Uterus (tissue), 2 donors: ENCODE data around the gene MTG1.

ENCODE experiments used
- CTCF ChIP-seq, 4 experiments: fragments of 200-600 bp in 2 of 4; fragments of 450-650 bp in 2 of 4; sonication (generic) in 2 of 4; IDR thresholded peaks; one replicate each; pipeline ENCODE4 v1.5.1; 2016 to 2019; ENCODE audit warnings: antibody characterized with exemption in 4 of 4, mild to moderate bottlenecking in 2 of 4, moderate library complexity in 1 of 4
- POLR2A ChIP-seq, 2 donors: fragments of 450-650 bp; IDR thresholded peaks; one replicate each; pipeline ENCODE4 v1.6.1; 2016; ENCODE audit warnings: antibody characterized with exemption in 2 of 2, mild to moderate bottlenecking in 1 of 2, moderate library complexity in 1 of 2

GRCh38 chr10:133467286-133467911 is 73.4 kb downstream of the MTG1 start:
- TF ChIP-seq CTCF (IDR thresholded peaks at IDR 0.05) (no peak), POLR2A (IDR thresholded peaks at IDR 0.05) (no peak)
